GM18873 (cell line): ENCODE measurements around the gene PTPRD.

Source experiments
- ATAC-seq: cut with Tn5 transposase; IDR thresholded peaks from one replicate; pipeline ENCODE4 v1.9.1; 2021; ENCODE audit warnings: mild to moderate bottlenecking, moderate library complexity, moderate number of reproducible peaks; ENCODE audit not compliant: unreplicated experiment, low FRiP score

Gene PTPRD

GRCh38 chr9:9257999-9258498 is 1354.8 kb downstream of the PTPRD start:
- no peak for ATAC-seq

- no peak for ATAC-seq
Measured at GRCh38 chr9:9246726-9247125, 1366.1 kb downstream of the PTPRD start.

- ATAC-seq = no peak
Measured at GRCh38 chr9:9231946-9232345, 1380.9 kb downstream of the PTPRD start.

GRCh38 chr9:9229269-9229668 is 1383.5 kb downstream of the PTPRD start:
- ATAC-seq = no peak

- ATAC-seq = no peak
Measured at GRCh38 chr9:9223175-9223574, 1389.6 kb downstream of the PTPRD start.

- no peak for ATAC-seq
Measured at GRCh38 chr9:9222730-9223129, 1390.1 kb downstream of the PTPRD start.

GRCh38 chr9:9216934-9217333 is 1395.9 kb downstream of the PTPRD start:
- no peak for ATAC-seq

- ATAC-seq = no peak
Measured at GRCh38 chr9:9215050-9215449, 1397.8 kb downstream of the PTPRD start.

- ATAC-seq = no peak
Measured at GRCh38 chr9:9214066-9214465, 1398.7 kb downstream of the PTPRD start.

GRCh38 chr9:9212963-9213362 is 1399.8 kb downstream of the PTPRD start:
- ATAC-seq = no peak

GRCh38 chr9:9202276-9202675 is 1410.5 kb downstream of the PTPRD start:
- no peak for ATAC-seq

- ATAC-seq = no peak
Measured at GRCh38 chr9:9186086-9186485, 1426.7 kb downstream of the PTPRD start.

- no peak for ATAC-seq
Measured at GRCh38 chr9:9182431-9182830, 1430.4 kb downstream of the PTPRD start.

GRCh38 chr9:9177081-9177480 is 1435.7 kb downstream of the PTPRD start:
- no peak for ATAC-seq

- ATAC-seq = no peak
Measured at GRCh38 chr9:9174358-9174757, 1438.4 kb downstream of the PTPRD start.

GRCh38 chr9:9173264-9173663 is 1439.5 kb downstream of the PTPRD start:
- no peak for ATAC-seq

- no peak for ATAC-seq
Measured at GRCh38 chr9:9170439-9171134, 1442.2 kb downstream of the PTPRD start.

- ATAC-seq = no peak
Measured at GRCh38 chr9:9142001-9142400, 1470.8 kb downstream of the PTPRD start.

GRCh38 chr9:9133526-9133925 is 1479.3 kb downstream of the PTPRD start:
- no peak for ATAC-seq

GRCh38 chr9:9124616-9125015 is 1488.2 kb downstream of the PTPRD start:
- no peak for ATAC-seq

GRCh38 chr9:9122230-9122875 is 1490.4 kb downstream of the PTPRD start:
- no peak for ATAC-seq

- ATAC-seq = no peak
Measured at GRCh38 chr9:9117866-9118265, 1494.9 kb downstream of the PTPRD start.
